Muscle layer of duodenum (tissue), 2 donors: ENCODE data around the gene CFDP1.

ENCODE experiments used
- H3K27ac ChIP-seq: one replicate; pipeline ENCODE4 v1.7.0; 2013; ENCODE audit warnings: mild to moderate bottlenecking, low read length
- H3K27me3 ChIP-seq: one replicate; pipeline ENCODE4 v1.7.0; 2013; ENCODE audit warnings: low read depth, mild to moderate bottlenecking, control low read depth, low read length
- H3K36me3 ChIP-seq, 2 donors: one replicate each; pipeline ENCODE4 v1.7.0; 2013; ENCODE audit warnings: low read length in 2 of 2, control low read depth in 1 of 2, mild to moderate bottlenecking in 1 of 2; ENCODE audit not compliant: insufficient read depth in 2 of 2, control insufficient read depth in 1 of 2
- H3K4me1 ChIP-seq, 2 donors: one replicate each; pipeline ENCODE4 v1.7.0; 2013; ENCODE audit warnings: low read length in 2 of 2, mild to moderate bottlenecking in 2 of 2, control low read depth in 1 of 2, moderate library complexity in 1 of 2; ENCODE audit not compliant: insufficient read depth in 2 of 2, control insufficient read depth in 1 of 2
- H3K4me3 ChIP-seq, 2 donors: one replicate each; pipeline ENCODE4 v1.7.0; 2013; ENCODE audit warnings: low read length in 2 of 2, low read depth in 1 of 2, mild to moderate bottlenecking in 1 of 2
- H3K9me3 ChIP-seq, 2 donors: one replicate each; pipeline ENCODE4 v1.7.0; 2013; ENCODE audit warnings: low read length in 2 of 2, control low read depth in 1 of 2, mild to moderate bottlenecking in 1 of 2; ENCODE audit not compliant: control insufficient read depth in 1 of 2
- donor health status: healthy.

CFDP1 gene

GRCh38 chr16:75354170-75354569 lies 79.1 kb downstream of the CFDP1 start:
- H3K36me3 ChIP-seq = no peaks in the 10 kb centered on the region
- no peak overlapping the region for H3K27ac ChIP-seq
- H3K9me3 ChIP-seq = no peaks in the 10 kb centered on the region
- H3K27me3 ChIP-seq = no peaks in the 10 kb centered on the region
- no peak overlapping the region for H3K4me3 ChIP-seq
- H3K4me1 ChIP-seq = peaks cover 0 to 3% of the 10 kb centered on the region in 2 donors

GRCh38 chr16:75351183-75351582 lies 82.1 kb downstream of the CFDP1 start:
- no peaks in the 10 kb centered on the region for H3K36me3 ChIP-seq

GRCh38 chr16:75345711-75346110 lies 87.6 kb downstream of the CFDP1 start:
- H3K36me3 ChIP-seq = no peaks in the 10 kb centered on the region
- peaks cover 7 to 22% of the 10 kb centered on the region in 2 donors for H3K4me1 ChIP-seq
- no peak overlapping the region for H3K4me3 ChIP-seq
- no peak overlapping the region for H3K27ac ChIP-seq
- H3K27me3 ChIP-seq = no peaks in the 10 kb centered on the region
- H3K9me3 ChIP-seq = no peaks in the 10 kb centered on the region

More at GRCh38 chr16:75351183-75351582, 82.1 kb downstream of the CFDP1 start:
- H3K27ac ChIP-seq = no peak overlapping the region
- H3K4me3 ChIP-seq = no peak overlapping the region
- H3K9me3 ChIP-seq = no peaks in the 10 kb centered on the region
- no peaks in the 10 kb centered on the region for H3K4me1 ChIP-seq
- H3K27me3 ChIP-seq = no peaks in the 10 kb centered on the region

GRCh38 chr16:75343941-75344340 lies 89.4 kb downstream of the CFDP1 start:
- Histone ChIP-seq H3K27ac (no peak overlapping the region), H3K27me3 (no peaks in the 10 kb centered on the region), H3K36me3 (no peaks in the 10 kb centered on the region), H3K4me1 (peaks cover 7 to 22% of the 10 kb centered on the region in 2 donors), H3K4me3 (no peak overlapping the region), H3K9me3 (no peaks in the 10 kb centered on the region)

GRCh38 chr16:75343286-75343685 lies 90.0 kb downstream of the CFDP1 start:
- Histone ChIP-seq H3K4me3 (no peak overlapping the region), H3K4me1 (peaks cover 7 to 22% of the 10 kb centered on the region in 2 donors), H3K9me3 (no peaks in the 10 kb centered on the region), H3K27ac (no peak overlapping the region), H3K36me3 (no peaks in the 10 kb centered on the region), H3K27me3 (no peaks in the 10 kb centered on the region)

- Histone ChIP-seq H3K4me1 (peaks cover 7 to 22% of the 10 kb centered on the region in 2 donors), H3K36me3 (no peaks in the 10 kb centered on the region), H3K4me3 (no peak overlapping the region), H3K27me3 (no peaks in the 10 kb centered on the region), H3K27ac (no peak overlapping the region), H3K9me3 (no peaks in the 10 kb centered on the region)
These were observed 90.9 kb downstream of the CFDP1 start for GRCh38 chr16:75342308-75342811.

- no peaks in the 10 kb centered on the region for H3K36me3 ChIP-seq
- peaks cover 7 to 22% of the 10 kb centered on the region in 2 donors for H3K4me1 ChIP-seq
- no peaks in the 10 kb centered on the region for H3K27me3 ChIP-seq
- H3K9me3 ChIP-seq = no peaks in the 10 kb centered on the region
- H3K4me3 ChIP-seq = no peak overlapping the region
- peak overlapping the region; percentile 53 for H3K27ac ChIP-seq
These were observed 91.6 kb downstream of the CFDP1 start for GRCh38 chr16:75341564-75342307.

GRCh38 chr16:75340741-75341491 lies 92.4 kb downstream of the CFDP1 start:
- no peak overlapping the region for H3K4me3 ChIP-seq
- no peaks in the 10 kb centered on the region for H3K9me3 ChIP-seq
- H3K27me3 ChIP-seq = no peaks in the 10 kb centered on the region
- peaks cover 7 to 22% of the 10 kb centered on the region in 2 donors for H3K4me1 ChIP-seq
- no peaks in the 10 kb centered on the region for H3K36me3 ChIP-seq
- H3K27ac ChIP-seq = no peak overlapping the region

- Histone ChIP-seq H3K27me3 (no peaks in the 10 kb centered on the region), H3K36me3 (no peaks in the 10 kb centered on the region), H3K9me3 (no peaks in the 10 kb centered on the region)
These were observed 95.9 kb downstream of the CFDP1 start for GRCh38 chr16:75337430-75337829.

GRCh38 chr16:75336521-75336920 lies 96.8 kb downstream of the CFDP1 start:
- H3K27ac ChIP-seq = no peak overlapping the region

More at GRCh38 chr16:75337430-75337829, 95.9 kb downstream of the CFDP1 start:
- Histone ChIP-seq H3K4me1 (peaks cover 2 to 15% of the 10 kb centered on the region in 2 donors), H3K4me3 (no peak overlapping the region), H3K27ac (no peak overlapping the region)

GRCh38 chr16:75333721-75334163 lies 99.6 kb downstream of the CFDP1 start:
- Histone ChIP-seq H3K4me3 (no peak overlapping the region), H3K27me3 (no peaks in the 10 kb centered on the region), H3K36me3 (no peaks in the 10 kb centered on the region), H3K9me3 (no peaks in the 10 kb centered on the region), H3K27ac (no peak overlapping the region), H3K4me1 (no peaks in the 10 kb centered on the region)

More at GRCh38 chr16:75336521-75336920, 96.8 kb downstream of the CFDP1 start:
- no peaks in the 10 kb centered on the region for H3K27me3 ChIP-seq
- no peak overlapping the region for H3K4me3 ChIP-seq
- no peaks in the 10 kb centered on the region for H3K9me3 ChIP-seq
- peaks cover 0 to 6% of the 10 kb centered on the region in 2 donors for H3K4me1 ChIP-seq
- H3K36me3 ChIP-seq = no peaks in the 10 kb centered on the region
